Liver (tissue), 9 donors: ENCODE measurements around the gene POU5F1. TPM values are rescaled to one million over a fixed set of nuclear protein-coding genes. Genes with fewer than 3 reads are reported as not detected.

Source experiments
- DNase-seq: peaks from one replicate; pipeline ENCODE4 v3.0.0-alpha.2; 2017; ENCODE audit warnings: low spot score
- H3K27ac ChIP-seq, 2 donors: one replicate each; pipeline ENCODE4 v1.7.0; 2013; ENCODE audit warnings: inconsistent platforms in 2 of 2, low read length in 2 of 2, control low read depth in 1 of 2, low read depth in 1 of 2, mild to moderate bottlenecking in 1 of 2
- H3K27me3 ChIP-seq, 4 donors: one replicate each; pipeline versions ENCODE4 v1.6.1 to v1.7.0; 2013; ENCODE audit warnings: low read length in 3 of 4, inconsistent platforms in 1 of 4, mild to moderate bottlenecking in 1 of 4, moderate library complexity in 1 of 4; ENCODE audit not compliant: control insufficient read depth in 4 of 4, insufficient read depth in 4 of 4
- H3K36me3 ChIP-seq, 4 donors: one replicate each; pipeline versions ENCODE4 v1.6.1 to v1.7.0; 2013; ENCODE audit warnings: low read length in 3 of 4, mild to moderate bottlenecking in 3 of 4, low read depth in 1 of 4, moderate library complexity in 1 of 4; ENCODE audit not compliant: control insufficient read depth in 4 of 4, insufficient read depth in 3 of 4
- H3K4me1 ChIP-seq, 4 donors: one replicate each; pipeline versions ENCODE4 v1.6.1 to v1.7.0; 2013; ENCODE audit warnings: low read length in 3 of 4, mild to moderate bottlenecking in 3 of 4, moderate library complexity in 1 of 4; ENCODE audit not compliant: control insufficient read depth in 4 of 4, insufficient read depth in 4 of 4
- H3K4me3 ChIP-seq, 3 donors: one replicate each; pipeline versions ENCODE4 v1.6.1 to v1.7.0; 2013; ENCODE audit warnings: low read length in 3 of 3, control low read depth in 1 of 3, low read depth in 1 of 3, mild to moderate bottlenecking in 1 of 3
- H3K9ac ChIP-seq, 2 donors: one replicate each; pipeline ENCODE4 v1.7.0; 2013; ENCODE audit warnings: low read length in 2 of 2, mild to moderate bottlenecking in 2 of 2, moderate library complexity in 2 of 2, control low read depth in 1 of 2, low read depth in 1 of 2
- H3K9me3 ChIP-seq, 4 donors: one replicate each; pipeline versions ENCODE4 v1.6.1 to v1.7.0; 2013; ENCODE audit warnings: low read length in 3 of 4; ENCODE audit not compliant: control insufficient read depth in 4 of 4
- ATF3 ChIP-seq: IDR thresholded peaks from 2 replicates; pipeline ENCODE4 v1.6.1; 2016; ENCODE audit warnings: antibody characterized with exemption
- EGR1 ChIP-seq, 2 donors: IDR thresholded peaks; 2 replicates each; pipeline ENCODE4 v1.6.1; 2016 to 2018; ENCODE audit warnings: antibody characterized with exemption in 2 of 2, low read depth in 2 of 2
- GABPA ChIP-seq, 2 donors: IDR thresholded peaks in 1 of 2; conservative IDR thresholded peaks in 1 of 2; 2 replicates each; pipeline ENCODE4 v1.6.1; 2016; ENCODE audit warnings: antibody characterized with exemption in 2 of 2, mild to moderate bottlenecking in 1 of 2, moderate library complexity in 1 of 2
- HNF4A ChIP-seq, 2 donors: conservative IDR thresholded peaks; 2 replicates each; pipeline ENCODE4 v1.6.1; 2016; ENCODE audit warnings: antibody characterized with exemption in 2 of 2, mild to moderate bottlenecking in 2 of 2
- HNF4G ChIP-seq: IDR thresholded peaks from 2 replicates; pipeline ENCODE4 v1.6.1; 2016; ENCODE audit warnings: antibody characterized with exemption
- JUND ChIP-seq, 2 donors: IDR thresholded peaks; 2 replicates each; pipeline ENCODE4 v1.6.1; 2016; ENCODE audit warnings: antibody characterized with exemption in 2 of 2
- MAX ChIP-seq: IDR thresholded peaks from 2 replicates; pipeline ENCODE4 v1.6.1; 2016; ENCODE audit warnings: antibody characterized with exemption
- NR2F2 ChIP-seq: IDR thresholded peaks from 2 replicates; pipeline ENCODE4 v1.6.1; 2016; ENCODE audit warnings: antibody characterized with exemption
- RAD21 ChIP-seq, 2 donors: IDR thresholded peaks; 2 replicates each; pipeline ENCODE4 v1.6.1; 2016; ENCODE audit warnings: antibody characterized with exemption in 2 of 2, mild to moderate bottlenecking in 2 of 2
- REST ChIP-seq: IDR thresholded peaks from 2 replicates; pipeline ENCODE4 v1.6.1; 2016; ENCODE audit warnings: antibody characterized with exemption, mild to moderate bottlenecking
- RXRA ChIP-seq, 2 donors: IDR thresholded peaks; 2 replicates each; pipeline ENCODE4 v1.6.1; 2017 to 2018; ENCODE audit warnings: antibody characterized with exemption in 2 of 2, mild to moderate bottlenecking in 1 of 2
- SP1 ChIP-seq: IDR thresholded peaks from 2 replicates; pipeline ENCODE4 v1.6.1; 2018; ENCODE audit warnings: antibody characterized with exemption, mild to moderate bottlenecking
- TAF1 ChIP-seq: conservative IDR thresholded peaks from 2 replicates; pipeline ENCODE4 v1.6.1; 2016; ENCODE audit warnings: antibody characterized with exemption, mild to moderate bottlenecking
- YY1 ChIP-seq: IDR thresholded peaks from 2 replicates; pipeline ENCODE4 v1.6.1; 2016; ENCODE audit warnings: antibody characterized with exemption, mild to moderate bottlenecking
- ZBTB33 ChIP-seq: IDR thresholded peaks from 2 replicates; pipeline ENCODE4 v1.6.1; 2016; ENCODE audit warnings: antibody characterized with exemption
- WGBS: extraction: QIAGEN DNeasy Blood & Tissue Kit; methylation state at CpG from one replicate; pipeline ENCODE4 v1.1.7; 2013; 5-methylcytosine and 5-hydroxymethylcytosine counted together
- polyA plus RNA-seq, 2 donors: library from polyadenylated mRNA; stranded (reverse) in 1 of 2; unstranded in 1 of 2; fragments of 200-250 nt in 1 of 2; fragments of >200 nt in 1 of 2; fragmentation: Nextera tagmentation in 1 of 2; extraction: Ambion mirVana in 1 of 2; gene quantifications; one replicate each; pipeline versions ENCODE4 v1.2.1 to v1.2.3, GENCODE V29; 2013 to 2015
- total RNA-seq, 2 donors: library from RNA; depleted of rRNA; stranded (reverse); fragments of >200 nt; gene quantifications; one replicate each; pipeline ENCODE4 v1.2.3, GENCODE V29; 2014
- donor health status: healthy.
- donor health status: healthy.
- donor health status: healthy.
- donor health status: healthy.
- donor health status: healthy.

POU5F1 gene
- total and polyA plus RNA-seq, 4 donors: 0.32 to 3.2 TPM; not detected in 2

- TF ChIP-seq REST: no peak
- TF ChIP-seq RXRA (IDR thresholded peaks at IDR 0.05): no peak
- no peak for TF ChIP-seq JUND (IDR thresholded peaks at IDR 0.05)
- no peak for TF ChIP-seq ATF3
- TF ChIP-seq NR2F2: no peak
These were observed 31.5 kb downstream of the POU5F1 start, which contains the start of gene PSORS1C2 (continued) for GRCh38 chr6:31138982-31139381.

- no peak for DNase-seq
- Histone ChIP-seq H3K9ac (no peak overlapping the region), H3K4me3 (no peak overlapping the region), H3K9me3 (no peaks in the 10 kb centered on the region), H3K4me1 (peaks cover 0 to 5% (median 4%) of the 10 kb centered on the region in 4 donors), H3K27ac (no peak overlapping the region), H3K36me3 (no peaks in the 10 kb centered on the region), H3K27me3 (no peaks in the 10 kb centered on the region)
- TF ChIP-seq YY1: no peak
- no peak for TF ChIP-seq GABPA (IDR thresholded peaks at IDR 0.05 in 1 of 2, conservative IDR thresholded peaks at IDR 0.05 in 1 of 2)
- no peak for TF ChIP-seq SP1
- no peak for TF ChIP-seq HNF4G
- TF ChIP-seq ATF3: no peak
- TF ChIP-seq RXRA (IDR thresholded peaks at IDR 0.05): no peak
- no peak for TF ChIP-seq TAF1
- no peak for TF ChIP-seq JUND (IDR thresholded peaks at IDR 0.05)
- no peak for TF ChIP-seq ZBTB33
- 85% methylated on average over 10 of the region's 10 CpGs for WGBS
These were observed 34.8 kb downstream of the POU5F1 start for GRCh38 chr6:31135710-31136109.

- peaks cover 0 to 4% (median 3%) of the 10 kb centered on the region in 4 donors for H3K4me1 ChIP-seq
- no peak overlapping the region for H3K9ac ChIP-seq
- H3K27me3 ChIP-seq: no peaks in the 10 kb centered on the region
- 87% methylated on average over 6 of the region's 6 CpGs for WGBS
- no peak overlapping the region for H3K27ac ChIP-seq
- H3K9me3 ChIP-seq: no peaks in the 10 kb centered on the region
- no peak overlapping the region for H3K4me3 ChIP-seq
- no peaks in the 10 kb centered on the region for H3K36me3 ChIP-seq
- no peak for TF ChIP-seq EGR1 (IDR thresholded peaks at IDR 0.05; ENCODE audit: low read depth in 2 of 2)
- no peak for TF ChIP-seq REST
- TF ChIP-seq MAX: no peak
- no peak for TF ChIP-seq HNF4G
- no peak for TF ChIP-seq HNF4A (conservative IDR thresholded peaks at IDR 0.05)
- TF ChIP-seq RAD21 (IDR thresholded peaks at IDR 0.05): no peak
- no peak for TF ChIP-seq ATF3
- no peak for TF ChIP-seq JUND (IDR thresholded peaks at IDR 0.05)
- DNase-seq: no peak
These were observed 37.7 kb downstream of the POU5F1 start for GRCh38 chr6:31132806-31133205.
